ENCODE results near the gene FAM210A. TPM values are rescaled to one million over a fixed set of nuclear protein-coding genes. Genes with fewer than 3 reads are reported as not detected.
A peak's percentile ranks its signal among the peaks of the same experiment; 100 is the strongest.

FAM210A gene
- polyA plus RNA-seq, 1 experiment: 9.9 TPM

- no peak for TF ChIP-seq CTCF (IDR thresholded peaks at IDR 0.05; ENCODE audit: insufficient read depth, low read depth, low read length)
- POLR2A ChIA-PET: no interaction called here
Observed at GRCh38 chr18:13730481-13730880, 4.1 kb upstream of the FAM210A start.

GRCh38 chr18:13726972-13727331 is 594 bp upstream of the FAM210A start:
- ChIA-PET POLR2A (no interaction called here), CTCF (no interaction called here)
- peak overlapping the region; percentile 98 for H3K4me3 ChIP-seq (ENCODE audit: low read depth, low read length)
- TF ChIP-seq CTCF (IDR thresholded peaks at IDR 0.05; ENCODE audit: insufficient read depth, low read depth, low read length): no peak
- H3K27me3 ChIP-seq (ENCODE audit: control insufficient read depth, insufficient read depth, low read length): no peaks in the 10 kb centered on the region
- no peaks in the 10 kb centered on the region for H3K36me3 ChIP-seq (ENCODE audit: control insufficient read depth, insufficient read depth, low read length)
- no peak for DNase-seq (ENCODE audit: low read depth)

More at GRCh38 chr18:13730481-13730880, 4.1 kb upstream of the FAM210A start:
- no peaks in the 10 kb centered on the region for H3K27me3 ChIP-seq (ENCODE audit: control insufficient read depth, insufficient read depth, low read length)
- CTCF ChIA-PET: no interaction called here
- H3K4me3 ChIP-seq (ENCODE audit: low read depth, low read length): no peak overlapping the region
- no peak for DNase-seq (ENCODE audit: low read depth)
- no peaks in the 10 kb centered on the region for H3K36me3 ChIP-seq (ENCODE audit: control insufficient read depth, insufficient read depth, low read length)

GRCh38 chr18:13725566-13726231 is 659 bp downstream of the FAM210A start:
- H3K27me3 ChIP-seq (ENCODE audit: control insufficient read depth, insufficient read depth, low read length): no peaks in the 10 kb centered on the region
- DNase-seq (ENCODE audit: low read depth): no peak
- ChIA-PET CTCF (no interaction called here), POLR2A (no interaction called here)
- H3K36me3 ChIP-seq (ENCODE audit: control insufficient read depth, insufficient read depth, low read length): no peaks in the 10 kb centered on the region
- peak overlapping the region; percentile 98 for H3K4me3 ChIP-seq (ENCODE audit: low read depth, low read length)
- TF ChIP-seq CTCF (IDR thresholded peaks at IDR 0.05; ENCODE audit: insufficient read depth, low read depth, low read length): no peak

GRCh38 chr18:13720847-13721246 is 5.5 kb downstream of the FAM210A start:
- POLR2A ChIA-PET: no interaction called here
- Histone ChIP-seq H3K4me3 (ENCODE audit: low read depth, low read length) (no peak overlapping the region), H3K27me3 (ENCODE audit: control insufficient read depth, insufficient read depth, low read length) (no peaks in the 10 kb centered on the region), H3K36me3 (ENCODE audit: control insufficient read depth, insufficient read depth, low read length) (no peaks in the 10 kb centered on the region)
- no peak for DNase-seq (ENCODE audit: low read depth)
- CTCF ChIA-PET: no interaction called here
- no peak for TF ChIP-seq CTCF (IDR thresholded peaks at IDR 0.05; ENCODE audit: insufficient read depth, low read depth, low read length)

GRCh38 chr18:13720123-13720522 is 6.2 kb downstream of the FAM210A start:
- DNase-seq (ENCODE audit: low read depth): no peak
- ChIA-PET POLR2A (no interaction called here), CTCF (interaction anchor here (0.6 kb wide), 1 partner anchor 85 kb away, joined by 3 read pairs; no protein-coding TSS in a partner anchor)
- H3K4me3 ChIP-seq (ENCODE audit: low read depth, low read length): no peak overlapping the region
- no peaks in the 10 kb centered on the region for H3K27me3 ChIP-seq (ENCODE audit: control insufficient read depth, insufficient read depth, low read length)
- H3K36me3 ChIP-seq (ENCODE audit: control insufficient read depth, insufficient read depth, low read length): no peaks in the 10 kb centered on the region
- no peak for TF ChIP-seq CTCF (IDR thresholded peaks at IDR 0.05; ENCODE audit: insufficient read depth, low read depth, low read length)

Measured in BJ (cell line).